Prostate gland (tissue), 2 donors: ENCODE measurements around the gene CAMKV. TPM values are rescaled to one million over a fixed set of nuclear protein-coding genes. Genes with fewer than 3 reads are reported as not detected.

ENCODE experiments used
- DNase-seq: peaks from one replicate; pipeline ENCODE4 v3.0.0-alpha.2; 2019; ENCODE audit warnings: low spot score
- H3K27ac ChIP-seq, 2 donors: fragments of 200-600 bp; sonication (generic); 2 replicates each; pipeline ENCODE4 v1.5.1; 2017 to 2019
- H3K27me3 ChIP-seq: fragments of 200-600 bp; sonication (generic); replicated peaks from 2 replicates; pipeline ENCODE4 v1.5.1; 2019; ENCODE audit not compliant: insufficient read depth
- H3K36me3 ChIP-seq, 2 donors: fragments of 200-600 bp; sonication (generic); 1 replicate in 1 of 2; 2 replicates in 1 of 2; pipeline versions ENCODE4 v1.5.1 to v1.8.1; 2017 to 2019
- H3K4me1 ChIP-seq: fragments of 200-600 bp; sonication (generic); replicated peaks from 2 replicates; pipeline ENCODE4 v1.5.1; 2019
- H3K4me3 ChIP-seq, 2 donors: fragments of 200-600 bp; sonication (generic); 2 replicates each; pipeline ENCODE4 v1.5.1; 2017 to 2019
- H3K9me3 ChIP-seq: fragments of 200-600 bp; sonication (generic); 2 replicates; pipeline ENCODE4 v1.5.1; 2017
- CTCF ChIP-seq, 4 experiments: fragments of 200-600 bp in 2 of 4; fragments of 450-650 bp in 2 of 4; sonication (generic) in 2 of 4; IDR thresholded peaks; 1 replicate in 3 of 4; 2 replicates in 1 of 4; pipeline ENCODE4 v1.5.1; 2016 to 2019; ENCODE audit warnings: antibody characterized with exemption in 4 of 4, mild to moderate bottlenecking in 2 of 4, moderate library complexity in 2 of 4
- POLR2A ChIP-seq: fragments of 450-650 bp; IDR thresholded peaks from one replicate; pipeline ENCODE4 v1.6.1; 2016; ENCODE audit warnings: antibody characterized with exemption, mild to moderate bottlenecking
- POLR2AphosphoS5 ChIP-seq: sonication (generic); formaldehyde crosslinking; IDR thresholded peaks from one replicate; pipeline ENCODE4 v1.6.1; 2017; ENCODE audit warnings: antibody characterized with exemption
- WGBS: methylation state at CpG from one replicate; pipeline ENCODE4 v1.1.5; 2018; 5-methylcytosine and 5-hydroxymethylcytosine counted together
- intact Hi-C: fragments of 100-400 bp; cut with DNase I; formaldehyde crosslinking; loops from one replicate; pipeline ENCODE4 v1.14.2; 2022
- total RNA-seq, 2 donors: library from RNA; depleted of rRNA; stranded (reverse); fragments of >200 nt; gene quantifications; one replicate each; pipeline ENCODE4 v1.1.0, GENCODE V29; 2016

The CAMKV gene
- total RNA-seq, 2 donors from 2014 or later, result 0.97 TPM; not detected in 1

- Histone ChIP-seq H3K36me3 (no peaks in the 10 kb centered on the region), H3K4me1 (no peaks in the 10 kb centered on the region), H3K27ac (no peak overlapping the region), H3K27me3 (peaks cover 4% of the 10 kb centered on the region), H3K4me3 (no peak overlapping the region), H3K9me3 (no peaks in the 10 kb centered on the region)
- intact Hi-C loops, result no loop called here
- 47% methylated on average over 4 of the region's 4 CpGs for WGBS
- TF ChIP-seq POLR2AphosphoS5 (no peak), CTCF (IDR thresholded peaks at IDR 0.05) (no peak), POLR2A (no peak)
- no peak for DNase-seq
Measured at GRCh38 chr3:49872801-49873281, 3.1 kb upstream of the CAMKV start.

GRCh38 chr3:49871531-49872153 is 1.9 kb upstream of the CAMKV start:
- 60% methylated on average over 9 of the region's 10 CpGs for WGBS
- Histone ChIP-seq H3K4me3 (no peak overlapping the region), H3K27me3 (peaks cover 4% of the 10 kb centered on the region), H3K4me1 (no peaks in the 10 kb centered on the region), H3K36me3 (no peaks in the 10 kb centered on the region), H3K27ac (no peak overlapping the region), H3K9me3 (no peaks in the 10 kb centered on the region)
- intact Hi-C loops, result no loop called here
- TF ChIP-seq POLR2AphosphoS5 (no peak), POLR2A (no peak), CTCF (IDR thresholded peaks at IDR 0.05) (no peak)
- no peak for DNase-seq

GRCh38 chr3:49868862-49869466 is 742 bp downstream of the CAMKV start:
- Histone ChIP-seq H3K9me3 (no peaks in the 10 kb centered on the region), H3K4me1 (no peaks in the 10 kb centered on the region), H3K4me3 (peak overlapping the region; percentile 12 to 35), H3K36me3 (no peaks in the 10 kb centered on the region), H3K27ac (no peak overlapping the region), H3K27me3 (peaks cover 4% of the 10 kb centered on the region)
- DNase-seq, result no peak
- TF ChIP-seq POLR2AphosphoS5, result no peak
- TF ChIP-seq CTCF (IDR thresholded peaks at IDR 0.05), result no peak
- TF ChIP-seq POLR2A, result no peak
- WGBS, result 4% methylated on average over 23 of the region's 23 CpGs
- intact Hi-C loops, result no loop called here

GRCh38 chr3:49867871-49868321 is 1.8 kb downstream of the CAMKV start:
- 11% methylated on average over 7 of the region's 7 CpGs for WGBS

More at GRCh38 chr3:49867871-49868321, 1.8 kb downstream of the CAMKV start:
- Histone ChIP-seq H3K9me3 (no peaks in the 10 kb centered on the region), H3K36me3 (no peaks in the 10 kb centered on the region), H3K4me1 (no peaks in the 10 kb centered on the region), H3K4me3 (no peak overlapping the region), H3K27ac (no peak overlapping the region), H3K27me3 (peaks cover 4% of the 10 kb centered on the region)
- intact Hi-C loops, result no loop called here
- no peak for DNase-seq
- TF ChIP-seq POLR2A (no peak), POLR2AphosphoS5 (no peak), CTCF (IDR thresholded peaks at IDR 0.05) (no peak)
